K562 (cell line): Measurements from ENCODE around the gene FCRL6. TPM values are rescaled to one million over a fixed set of nuclear protein-coding genes. Genes with fewer than 3 reads are reported as not detected.
A peak's percentile ranks its signal among the peaks of the same experiment; 100 is the strongest.

Experiments used
- ATAC-seq: fragments of 200-7000 bp; cut with Tn5 transposase; 3 replicates; pipeline ENCODE4 v1.9.1; 2020; ENCODE audit warnings: moderate library complexity
- BruUV-seq: library from RNA; stranded (reverse); fragments of 400-500 nt; replicated peaks from 2 replicates; lab custom pipeline; 2021; lab: Mats Ljungman, UMichigan
- CTCF ChIA-PET: fragments of 300-600 bp; formaldehyde crosslinking; extraction: SDS; loops from one replicate; lab custom pipeline; 2021; ENCODE audit warnings: low intra/inter-chr PET ratio; lab: Yijun Ruan, JAX
- POLR2A ChIA-PET: fragments of 300-600, 350-650 bp; sonication (Branson Sonifier 250); formaldehyde crosslinking; extraction: SDS; loops from one replicate; lab custom pipeline; 2021; ENCODE audit warnings: antibody characterized with exemption, inconsistent platforms; lab: Yijun Ruan, JAX
- DNase-seq, 4 experiments: peaks; one replicate each; pipeline versions ENCODE4 v3.0.0 to v3.0.0-alpha.2; 2011 to 2018; ENCODE audit warnings: low spot score in 3 of 4, mixed read lengths in 3 of 4; ENCODE audit errors: extremely low read depth in 1 of 4
- FAIRE-seq: peaks from 2 replicates; lab custom pipeline; 2011; peaks lifted over from hg19 to GRCh38; lab: Jason Lieb, UNC
- H2AFZ ChIP-seq: 2 replicates; pipeline ENCODE4 v1.6.0; 2011; ENCODE audit warnings: low read depth, low read length, control low read depth, inconsistent platforms
- H3K27ac ChIP-seq: fragments of 200-600 bp; 3 replicates; pipeline ENCODE4 v1.8.0; 2011; ENCODE audit warnings: low read depth, mild to moderate bottlenecking, control low read depth, inconsistent platforms, low read length, moderate library complexity, mixed read lengths; ENCODE audit errors: extremely low read depth
- H3K27me3 ChIP-seq, 2 experiments: fragments of 300-600 bp in 1 of 2; 2 replicates in 1 of 2; 3 replicates in 1 of 2; pipeline versions ENCODE4 v1.6.0 to v1.8.0; 2011; ENCODE audit warnings: inconsistent platforms in 2 of 2, low read length in 2 of 2, mild to moderate bottlenecking in 1 of 2, mixed read lengths in 1 of 2, moderate library complexity in 1 of 2; ENCODE audit not compliant: control insufficient read depth in 2 of 2, insufficient read depth in 2 of 2
- H3K36me3 ChIP-seq: fragments of 300-600 bp; 3 replicates; pipeline ENCODE4 v1.8.0; 2011; ENCODE audit warnings: mild to moderate bottlenecking, low read length, inconsistent platforms; ENCODE audit not compliant: control insufficient read depth, insufficient read depth
- H3K4me1 ChIP-seq, 2 experiments: fragments of 200-600 bp in 1 of 2; replicated peaks in 1 of 2; 2 replicates in 1 of 2; 3 replicates in 1 of 2; pipeline versions ENCODE4 v1.5.1 to v1.8.0; 2011; ENCODE audit warnings: inconsistent platforms in 2 of 2, low read length in 2 of 2, mild to moderate bottlenecking in 1 of 2, mixed read lengths in 1 of 2, moderate library complexity in 1 of 2; ENCODE audit not compliant: control insufficient read depth in 2 of 2, insufficient read depth in 2 of 2
- H3K4me2 ChIP-seq: 2 replicates; pipeline ENCODE4 v1.6.1; 2011; ENCODE audit warnings: low read length, control low read depth, inconsistent platforms, mixed read lengths; ENCODE audit not compliant: insufficient read depth
- H3K4me3 ChIP-seq: fragments of 200-600 bp; sonication (generic), shearing (Covaris generic); 2 replicates; pipeline ENCODE4 v1.5.1; 2016; ENCODE audit warnings: control low read depth, inconsistent platforms
- H3K79me2 ChIP-seq: fragments of 200-600 bp; 3 replicates; pipeline ENCODE4 v1.8.0; 2011; ENCODE audit warnings: low read length, inconsistent platforms; ENCODE audit not compliant: control insufficient read depth, insufficient read depth
- H3K9ac ChIP-seq, 2 experiments: 2 replicates each; pipeline versions ENCODE4 v1.6.0 to v1.6.1; 2011; ENCODE audit warnings: low read depth in 2 of 2, low read length in 2 of 2, control low read depth in 1 of 2, inconsistent platforms in 1 of 2, mild to moderate bottlenecking in 1 of 2, mixed read lengths in 1 of 2; ENCODE audit not compliant: insufficient read depth in 1 of 2
- H3K9me1 ChIP-seq: one replicate; pipeline ENCODE4 v1.6.0; 2011; ENCODE audit warnings: inconsistent platforms, mild to moderate bottlenecking, low read length, moderate library complexity; ENCODE audit not compliant: control insufficient read depth, insufficient read depth
- H3K9me3 ChIP-seq: replicated peaks from 2 replicates; pipeline ENCODE4 v1.5.1; 2011; ENCODE audit warnings: low read depth, low read length, inconsistent platforms; ENCODE audit not compliant: control insufficient read depth, insufficient read depth
- H4K20me1 ChIP-seq: replicated peaks from 2 replicates; pipeline ENCODE4 v1.6.1; 2011; ENCODE audit warnings: low read length, inconsistent platforms, mixed read lengths; ENCODE audit not compliant: control insufficient read depth, insufficient read depth
- ARID1B ChIP-seq: fragments of 450-650 bp; IDR thresholded peaks from 2 replicates; pipeline ENCODE4 v1.6.1; 2016; ENCODE audit warnings: antibody characterized with exemption, mild to moderate bottlenecking, inconsistent platforms
- CBFA2T2 ChIP-seq: fragments of 450-650 bp; conservative IDR thresholded peaks from 2 replicates; pipeline ENCODE4 v1.6.1; 2017; ENCODE audit warnings: mild to moderate bottlenecking
- CBFA2T3 ChIP-seq: fragments of 450-650 bp; IDR thresholded peaks from 2 replicates; pipeline ENCODE4 v1.6.1; 2017
- CSDE1 ChIP-seq, 2 experiments: fragments of 450-650 bp; IDR thresholded peaks; 2 replicates each; pipeline ENCODE4 v1.6.1; 2016; ENCODE audit warnings: mild to moderate bottlenecking in 1 of 2
- FOSL1 ChIP-seq: fragments of 200-800 bp; sonication (Bioruptor generic); conservative IDR thresholded peaks from 2 replicates; pipeline ENCODE4 v1.6.1; 2016; ENCODE audit warnings: missing genetic modification characterization, missing compliant biosample characterization
- HDAC8 ChIP-seq: fragments of 450-650 bp; IDR thresholded peaks from 2 replicates; pipeline ENCODE4 v1.6.1; 2016; ENCODE audit warnings: mild to moderate bottlenecking, missing genetic modification characterization, moderate library complexity, missing compliant biosample characterization
- ILK ChIP-seq: fragments of 450-650 bp; IDR thresholded peaks from 2 replicates; pipeline ENCODE4 v1.6.1; 2016; ENCODE audit warnings: missing genetic modification characterization, low read depth, mild to moderate bottlenecking, missing compliant biosample characterization, moderate library complexity, borderline replicate concordance
- KDM1A ChIP-seq, 2 experiments: fragments of 450-650 bp; IDR thresholded peaks; 2 replicates each; pipeline ENCODE4 v1.6.1; 2016; ENCODE audit warnings: mild to moderate bottlenecking in 2 of 2
- MBD2 ChIP-seq: sonication (generic); IDR thresholded peaks from 2 replicates; pipeline ENCODE4 v1.6.1; 2016; ENCODE audit warnings: low read depth, borderline replicate concordance
- MED1 ChIP-seq: sonication (generic); formaldehyde crosslinking; IDR thresholded peaks from 2 replicates; pipeline ENCODE4 v1.8.1; 2023; ENCODE audit warnings: missing genetic modification reagents, borderline replicate concordance
- MTA2 ChIP-seq: fragments of 450-650 bp; IDR thresholded peaks from 2 replicates; pipeline ENCODE4 v1.6.1; 2016; ENCODE audit warnings: low read depth
- NCOA1 ChIP-seq: fragments of 450-650 bp; IDR thresholded peaks from 2 replicates; pipeline ENCODE4 v1.6.1; 2016; ENCODE audit warnings: low read depth
- NCOR1 ChIP-seq: fragments of 450-650 bp; IDR thresholded peaks from 2 replicates; pipeline ENCODE4 v1.6.1; 2016; ENCODE audit warnings: mild to moderate bottlenecking, moderate library complexity
- TCF3 ChIP-seq: sonication (generic); formaldehyde crosslinking; IDR thresholded peaks from 2 replicates; pipeline ENCODE4 v1.4.0; 2020; ENCODE audit warnings: mild to moderate bottlenecking, missing genetic modification reagents
- TEAD2 ChIP-seq: fragments of 450-650 bp; IDR thresholded peaks from 2 replicates; pipeline ENCODE4 v1.6.1; 2016; ENCODE audit warnings: missing genetic modification characterization, control low read depth, missing compliant biosample characterization
- TEAD4 ChIP-seq, 2 experiments: sonication (generic) in 1 of 2; formaldehyde crosslinking in 1 of 2; IDR thresholded peaks; 2 replicates each; pipeline versions ENCODE4 v1.6.1 to v1.8.0; 2012 to 2022; ENCODE audit warnings: borderline replicate concordance in 1 of 2, inconsistent platforms in 1 of 2, low read length in 1 of 2, mild to moderate bottlenecking in 1 of 2, missing genetic modification reagents in 1 of 2
- THAP12 ChIP-seq: fragments of 250-450 bp; sonication (Bioruptor Pico); IDR thresholded peaks from 2 replicates; pipeline ENCODE4 v1.9.0; 2021; ENCODE audit warnings: mild to moderate bottlenecking, inconsistent platforms
- ZKSCAN8 ChIP-seq: fragments of 200-800 bp; sonication (Bioruptor generic); IDR thresholded peaks from 2 replicates; pipeline ENCODE4 v1.6.1; 2016; ENCODE audit warnings: missing genetic modification characterization, missing compliant biosample characterization
- ZNF197 ChIP-seq: fragments of 200-800 bp; sonication (Bioruptor generic); IDR thresholded peaks from 2 replicates; pipeline ENCODE4 v1.6.1; 2016; ENCODE audit warnings: low read depth, missing genetic modification characterization, missing compliant biosample characterization
- ZNF24 ChIP-seq: fragments of 450-650 bp; IDR thresholded peaks from 2 replicates; pipeline ENCODE4 v1.6.1; 2016
- ZNF280A ChIP-seq: fragments of 450-650 bp; IDR thresholded peaks from 2 replicates; pipeline ENCODE4 v1.6.1; 2018; ENCODE audit warnings: mild to moderate bottlenecking, low read depth; ENCODE audit not compliant: partially characterized antibody
- ZNF431 ChIP-seq: sonication (generic); formaldehyde crosslinking; IDR thresholded peaks from 2 replicates; pipeline ENCODE4 v1.8.0; 2022; ENCODE audit warnings: mild to moderate bottlenecking, missing genetic modification reagents
- WGBS: fragments of 100-300 bp; shearing (Covaris generic); methylation state at CpG from one replicate; pipeline ENCODE4 v1.1.6; 2016; ENCODE audit warnings: low coverage, mixed read lengths; ENCODE audit not compliant: insufficient coverage; ENCODE audit errors: missing lambda C conversion rate; 5-methylcytosine and 5-hydroxymethylcytosine counted together
- in situ Hi-C: fragments of 300-500 bp; cut with MboI; formaldehyde crosslinking; loops from 4 replicates; pipeline ENCODE4 v1.15.0; 2018; ENCODE audit warnings: inconsistent platforms, mixed read lengths
- intact Hi-C: fragments of 100-400 bp; cut with micrococcal nuclease; formaldehyde crosslinking; loops from 2 replicates; pipeline ENCODE4 v1.14.2; 2022
- polyA plus RNA-seq, 8 experiments: library from polyadenylated mRNA; depleted of rRNA in 4 of 8; stranded (reverse) in 5 of 8; unstranded in 3 of 8; fragments of >200 nt; fragmentation: Nextera tagmentation in 2 of 8; fragmentation: Illumina TruSeq in 1 of 8; extraction: Ambion mirVana in 2 of 8; extraction: Trizol in 1 of 8; gene quantifications; 2 replicates each; pipeline versions ENCODE4 v1.2.1 to v1.2.3, GENCODE V29; 2011 to 2014; ENCODE audit warnings: inconsistent platforms in 1 of 8, missing spikeins in 1 of 8
- total RNA-seq, 7 experiments: library from RNA; depleted of rRNA in 6 of 7; stranded (reverse); fragments of >200 nt in 6 of 7; fragmentation: Illumina TruSeq in 2 of 7; extraction: Trizol in 2 of 7; gene quantifications; 2 replicates each; pipeline versions ENCODE4 v1.2.1 to v1.2.3, GENCODE V29; 2011 to 2021; ENCODE audit warnings: low replicate concordance in 1 of 7

The FCRL6 gene
- total and polyA plus RNA-seq, 9 of the 15 experiments (the other 6 are each of a cell fraction or from before 2014, with no cell fraction given) = not detected

- Histone ChIP-seq H4K20me1 (no peaks in the 10 kb centered on the region), H3K4me3 (no peak overlapping the region), H3K36me3 (no peaks in the 10 kb centered on the region), H3K27me3 (peaks cover 6 to 30% of the 10 kb centered on the region in 2 experiments; a peak in 4 of 5 replicates), H3K27ac (no peak overlapping the region), H3K4me2 (no peak overlapping the region), H3K9ac (no peak overlapping the region), H3K4me1 (peaks cover 0 to 3% of the 10 kb centered on the region in 2 experiments; a peak in 1 of 5 replicates), H3K9me1 (no peaks in the 10 kb centered on the region), H3K9me3 (no peaks in the 10 kb centered on the region), H3K79me2 (no peaks in the 10 kb centered on the region), H2AFZ (no peak overlapping the region)
- in situ Hi-C loops (no loop called here), intact Hi-C loops (loop anchor here (10.0 kb wide), 1 partner anchor 86 kb away; the partner anchor contains the start of gene TAGLN2)
- ChIA-PET CTCF (no interaction called here), POLR2A (interaction anchor here (1.7 kb wide), 1 partner anchor 10 kb away, joined by 5 read pairs; no protein-coding TSS in a partner anchor)
- peak in 2 of 4 experiments; percentile 13 to 26 for DNase-seq
- no peak for ATAC-seq
- FAIRE-seq = no peak
- no TSS peak for BruUV-seq
- WGBS = 0% methylated on average over 1 of the region's 1 CpG
- TF ChIP-seq MBD2 (no peak), ZNF24 (no peak), ZNF431 (CRISPR knock-in tag) (no peak), ZNF197 (CRISPR knock-in tag) (no peak), TEAD4 (IDR thresholded peaks at IDR 0.05; ENCODE audit: low read length) (peak; percentile 49; the same call in 1 of the 2 replicates), TEAD4 (CRISPR knock-in tag; IDR thresholded peaks at IDR 0.05; ENCODE audit: borderline replicate concordance) (no peak), CBFA2T3 (peak; percentile 71), CSDE1 (IDR thresholded peaks at IDR 0.05) (no peak), MTA2 (0 out of 2 replicates have a peak, but pooled peaks have one; percentile 22), NCOA1 (no peak), CBFA2T2 (peak; percentile 54), THAP12 (CRISPR knock-in tag) (no peak), HDAC8 (tag) (no peak), NCOR1 (peak; percentile 20; the same call in 1 of the 2 replicates), TCF3 (CRISPR knock-in tag) (peak; percentile 76), TEAD2 (tag) (no peak), KDM1A (IDR thresholded peaks at IDR 0.05) (peak in 1 of 2 experiments; percentile 11; a peak in 1 of 4 replicates), ARID1B (peak; percentile 57; the same call in 1 of the 2 replicates), ILK (tag) (no peak), FOSL1 (tag) (peak; percentile 88), MED1 (CRISPR knock-in tag) (no peak), ZNF280A (no peak), ZKSCAN8 (CRISPR knock-in tag) (no peak)
These were observed 36.6 kb downstream of the FCRL6 start for GRCh38 chr1:159838715-159839114.
